Measurements from ENCODE around the gene DBX2. TPM values are rescaled to one million over a fixed set of nuclear protein-coding genes. Genes with fewer than 3 reads are reported as not detected.

DBX2 gene
- total RNA-seq, 1 experiment from 2014 or later, result 0.35 TPM

DNA sequence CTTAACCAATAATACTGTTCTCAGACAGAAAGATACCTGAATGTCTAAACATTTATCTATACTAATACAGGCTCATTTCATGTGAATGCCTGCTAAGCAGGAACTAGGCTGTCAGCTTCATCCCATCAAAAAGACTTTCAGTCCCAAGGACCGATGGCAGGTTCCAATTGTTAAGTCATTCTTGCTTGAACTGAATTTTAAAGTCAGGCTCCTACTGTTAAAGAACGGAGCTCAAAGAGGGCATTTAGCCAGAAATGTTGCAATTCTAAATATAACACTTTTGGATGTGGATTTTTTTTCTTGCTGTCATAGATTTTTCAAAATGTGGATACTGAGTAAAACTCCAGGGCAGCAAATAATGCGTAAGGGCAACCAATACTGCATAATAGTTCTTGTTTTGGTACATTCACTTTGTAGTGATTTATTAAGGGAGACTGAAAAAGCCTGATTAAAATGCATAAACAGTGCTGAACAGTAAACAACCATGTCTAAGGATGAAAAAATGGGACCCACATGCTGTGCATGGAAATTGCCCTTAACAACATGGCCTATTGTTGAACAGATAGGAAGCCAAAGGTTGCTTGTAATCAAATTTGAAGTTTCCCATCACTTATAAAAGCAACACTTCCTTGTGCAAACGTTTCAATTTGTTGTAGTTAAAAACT, 38.6 kb upstream of the DBX2 start:
- H3K27ac Mint-ChIP-seq, result peak overlapping the region; percentile 68
- TF ChIP-seq ESRRA (CRISPR knock-in tag; IDR thresholded peaks at IDR 0.05; ENCODE audit: borderline replicate concordance) (no peak), RORB (CRISPR knock-in tag; IDR thresholded peaks at IDR 0.05) (no peak), SMAD4 (CRISPR knock-in tag; IDR thresholded peaks at IDR 0.05) (no peak), HMGA2 (CRISPR knock-in tag; IDR thresholded peaks at IDR 0.05) (no peak), SP1 (CRISPR knock-in tag; conservative IDR thresholded peaks at IDR 0.05) (no peak), NFATC4 (CRISPR knock-in tag; IDR thresholded peaks at IDR 0.05) (no peak), OVOL2 (CRISPR knock-in tag; IDR thresholded peaks at IDR 0.05; ENCODE audit: borderline replicate concordance) (no peak), PRRX2 (CRISPR knock-in tag; IDR thresholded peaks at IDR 0.05) (no peak), IRF2 (CRISPR knock-in tag; IDR thresholded peaks at IDR 0.05; ENCODE audit: borderline replicate concordance, low read depth) (no peak), ZNF138 (CRISPR knock-in tag; conservative IDR thresholded peaks at IDR 0.05) (no peak), CREB1 (CRISPR knock-in tag; IDR thresholded peaks at IDR 0.05) (no peak)
- TF ChIP-seq, protein P1, sequence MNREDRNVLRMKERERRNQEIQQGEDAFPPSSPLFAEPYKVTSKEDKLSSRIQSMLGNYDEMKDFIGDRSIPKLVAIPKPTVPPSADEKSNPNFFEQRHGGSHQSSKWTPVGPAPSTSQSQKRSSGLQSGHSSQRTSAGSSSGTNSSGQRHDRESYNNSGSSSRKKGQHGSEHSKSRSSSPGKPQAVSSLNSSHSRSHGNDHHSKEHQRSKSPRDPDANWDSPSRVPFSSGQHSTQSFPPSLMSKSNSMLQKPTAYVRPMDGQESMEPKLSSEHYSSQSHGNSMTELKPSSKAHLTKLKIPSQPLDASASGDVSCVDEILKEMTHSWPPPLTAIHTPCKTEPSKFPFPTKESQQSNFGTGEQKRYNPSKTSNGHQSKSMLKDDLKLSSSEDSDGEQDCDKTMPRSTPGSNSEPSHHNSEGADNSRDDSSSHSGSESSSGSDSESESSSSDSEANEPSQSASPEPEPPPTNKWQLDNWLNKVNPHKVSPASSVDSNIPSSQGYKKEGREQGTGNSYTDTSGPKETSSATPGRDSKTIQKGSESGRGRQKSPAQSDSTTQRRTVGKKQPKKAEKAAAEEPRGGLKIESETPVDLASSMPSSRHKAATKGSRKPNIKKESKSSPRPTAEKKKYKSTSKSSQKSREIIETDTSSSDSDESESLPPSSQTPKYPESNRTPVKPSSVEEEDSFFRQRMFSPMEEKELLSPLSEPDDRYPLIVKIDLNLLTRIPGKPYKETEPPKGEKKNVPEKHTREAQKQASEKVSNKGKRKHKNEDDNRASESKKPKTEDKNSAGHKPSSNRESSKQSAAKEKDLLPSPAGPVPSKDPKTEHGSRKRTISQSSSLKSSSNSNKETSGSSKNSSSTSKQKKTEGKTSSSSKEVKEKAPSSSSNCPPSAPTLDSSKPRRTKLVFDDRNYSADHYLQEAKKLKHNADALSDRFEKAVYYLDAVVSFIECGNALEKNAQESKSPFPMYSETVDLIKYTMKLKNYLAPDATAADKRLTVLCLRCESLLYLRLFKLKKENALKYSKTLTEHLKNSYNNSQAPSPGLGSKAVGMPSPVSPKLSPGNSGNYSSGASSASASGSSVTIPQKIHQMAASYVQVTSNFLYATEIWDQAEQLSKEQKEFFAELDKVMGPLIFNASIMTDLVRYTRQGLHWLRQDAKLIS (CRISPR knock-in tag; IDR thresholded peaks at IDR 0.05; ENCODE audit: borderline replicate concordance), result no peak
- TF ChIP-seq, protein P2, sequence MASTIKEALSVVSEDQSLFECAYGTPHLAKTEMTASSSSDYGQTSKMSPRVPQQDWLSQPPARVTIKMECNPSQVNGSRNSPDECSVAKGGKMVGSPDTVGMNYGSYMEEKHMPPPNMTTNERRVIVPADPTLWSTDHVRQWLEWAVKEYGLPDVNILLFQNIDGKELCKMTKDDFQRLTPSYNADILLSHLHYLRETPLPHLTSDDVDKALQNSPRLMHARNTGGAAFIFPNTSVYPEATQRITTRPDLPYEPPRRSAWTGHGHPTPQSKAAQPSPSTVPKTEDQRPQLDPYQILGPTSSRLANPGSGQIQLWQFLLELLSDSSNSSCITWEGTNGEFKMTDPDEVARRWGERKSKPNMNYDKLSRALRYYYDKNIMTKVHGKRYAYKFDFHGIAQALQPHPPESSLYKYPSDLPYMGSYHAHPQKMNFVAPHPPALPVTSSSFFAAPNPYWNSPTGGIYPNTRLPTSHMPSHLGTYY (CRISPR knock-in tag; IDR thresholded peaks at IDR 0.05), result no peak
- TF ChIP-seq, protein P3, sequence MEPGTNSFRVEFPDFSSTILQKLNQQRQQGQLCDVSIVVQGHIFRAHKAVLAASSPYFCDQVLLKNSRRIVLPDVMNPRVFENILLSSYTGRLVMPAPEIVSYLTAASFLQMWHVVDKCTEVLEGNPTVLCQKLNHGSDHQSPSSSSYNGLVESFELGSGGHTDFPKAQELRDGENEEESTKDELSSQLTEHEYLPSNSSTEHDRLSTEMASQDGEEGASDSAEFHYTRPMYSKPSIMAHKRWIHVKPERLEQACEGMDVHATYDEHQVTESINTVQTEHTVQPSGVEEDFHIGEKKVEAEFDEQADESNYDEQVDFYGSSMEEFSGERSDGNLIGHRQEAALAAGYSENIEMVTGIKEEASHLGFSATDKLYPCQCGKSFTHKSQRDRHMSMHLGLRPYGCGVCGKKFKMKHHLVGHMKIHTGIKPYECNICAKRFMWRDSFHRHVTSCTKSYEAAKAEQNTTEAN (CRISPR knock-in tag; IDR thresholded peaks at IDR 0.05), result no peak
- TF ChIP-seq, protein P4, sequence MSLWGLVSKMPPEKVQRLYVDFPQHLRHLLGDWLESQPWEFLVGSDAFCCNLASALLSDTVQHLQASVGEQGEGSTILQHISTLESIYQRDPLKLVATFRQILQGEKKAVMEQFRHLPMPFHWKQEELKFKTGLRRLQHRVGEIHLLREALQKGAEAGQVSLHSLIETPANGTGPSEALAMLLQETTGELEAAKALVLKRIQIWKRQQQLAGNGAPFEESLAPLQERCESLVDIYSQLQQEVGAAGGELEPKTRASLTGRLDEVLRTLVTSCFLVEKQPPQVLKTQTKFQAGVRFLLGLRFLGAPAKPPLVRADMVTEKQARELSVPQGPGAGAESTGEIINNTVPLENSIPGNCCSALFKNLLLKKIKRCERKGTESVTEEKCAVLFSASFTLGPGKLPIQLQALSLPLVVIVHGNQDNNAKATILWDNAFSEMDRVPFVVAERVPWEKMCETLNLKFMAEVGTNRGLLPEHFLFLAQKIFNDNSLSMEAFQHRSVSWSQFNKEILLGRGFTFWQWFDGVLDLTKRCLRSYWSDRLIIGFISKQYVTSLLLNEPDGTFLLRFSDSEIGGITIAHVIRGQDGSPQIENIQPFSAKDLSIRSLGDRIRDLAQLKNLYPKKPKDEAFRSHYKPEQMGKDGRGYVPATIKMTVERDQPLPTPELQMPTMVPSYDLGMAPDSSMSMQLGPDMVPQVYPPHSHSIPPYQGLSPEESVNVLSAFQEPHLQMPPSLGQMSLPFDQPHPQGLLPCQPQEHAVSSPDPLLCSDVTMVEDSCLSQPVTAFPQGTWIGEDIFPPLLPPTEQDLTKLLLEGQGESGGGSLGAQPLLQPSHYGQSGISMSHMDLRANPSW (CRISPR knock-in tag; conservative IDR thresholded peaks at IDR 0.05; ENCODE audit: low read depth), result no peak
- TF ChIP-seq, protein P5, sequence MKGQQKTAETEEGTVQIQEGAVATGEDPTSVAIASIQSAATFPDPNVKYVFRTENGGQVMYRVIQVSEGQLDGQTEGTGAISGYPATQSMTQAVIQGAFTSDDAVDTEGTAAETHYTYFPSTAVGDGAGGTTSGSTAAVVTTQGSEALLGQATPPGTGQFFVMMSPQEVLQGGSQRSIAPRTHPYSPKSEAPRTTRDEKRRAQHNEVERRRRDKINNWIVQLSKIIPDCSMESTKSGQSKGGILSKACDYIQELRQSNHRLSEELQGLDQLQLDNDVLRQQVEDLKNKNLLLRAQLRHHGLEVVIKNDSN (CRISPR knock-in tag; IDR thresholded peaks at IDR 0.05), result no peak
- TF ChIP-seq, protein P6, sequence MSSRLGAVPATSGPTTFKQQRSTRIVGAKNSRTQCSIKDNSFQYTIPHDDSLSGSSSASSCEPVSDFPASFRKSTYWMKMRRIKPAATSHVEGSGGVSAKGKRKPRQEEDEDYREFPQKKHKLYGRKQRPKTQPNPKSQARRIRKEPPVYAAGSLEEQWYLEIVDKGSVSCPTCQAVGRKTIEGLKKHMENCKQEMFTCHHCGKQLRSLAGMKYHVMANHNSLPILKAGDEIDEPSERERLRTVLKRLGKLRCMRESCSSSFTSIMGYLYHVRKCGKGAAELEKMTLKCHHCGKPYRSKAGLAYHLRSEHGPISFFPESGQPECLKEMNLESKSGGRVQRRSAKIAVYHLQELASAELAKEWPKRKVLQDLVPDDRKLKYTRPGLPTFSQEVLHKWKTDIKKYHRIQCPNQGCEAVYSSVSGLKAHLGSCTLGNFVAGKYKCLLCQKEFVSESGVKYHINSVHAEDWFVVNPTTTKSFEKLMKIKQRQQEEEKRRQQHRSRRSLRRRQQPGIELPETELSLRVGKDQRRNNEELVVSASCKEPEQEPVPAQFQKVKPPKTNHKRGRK (CRISPR knock-in tag; IDR thresholded peaks at IDR 0.05; ENCODE audit: borderline replicate concordance), result no peak
- TF ChIP-seq, protein P7, sequence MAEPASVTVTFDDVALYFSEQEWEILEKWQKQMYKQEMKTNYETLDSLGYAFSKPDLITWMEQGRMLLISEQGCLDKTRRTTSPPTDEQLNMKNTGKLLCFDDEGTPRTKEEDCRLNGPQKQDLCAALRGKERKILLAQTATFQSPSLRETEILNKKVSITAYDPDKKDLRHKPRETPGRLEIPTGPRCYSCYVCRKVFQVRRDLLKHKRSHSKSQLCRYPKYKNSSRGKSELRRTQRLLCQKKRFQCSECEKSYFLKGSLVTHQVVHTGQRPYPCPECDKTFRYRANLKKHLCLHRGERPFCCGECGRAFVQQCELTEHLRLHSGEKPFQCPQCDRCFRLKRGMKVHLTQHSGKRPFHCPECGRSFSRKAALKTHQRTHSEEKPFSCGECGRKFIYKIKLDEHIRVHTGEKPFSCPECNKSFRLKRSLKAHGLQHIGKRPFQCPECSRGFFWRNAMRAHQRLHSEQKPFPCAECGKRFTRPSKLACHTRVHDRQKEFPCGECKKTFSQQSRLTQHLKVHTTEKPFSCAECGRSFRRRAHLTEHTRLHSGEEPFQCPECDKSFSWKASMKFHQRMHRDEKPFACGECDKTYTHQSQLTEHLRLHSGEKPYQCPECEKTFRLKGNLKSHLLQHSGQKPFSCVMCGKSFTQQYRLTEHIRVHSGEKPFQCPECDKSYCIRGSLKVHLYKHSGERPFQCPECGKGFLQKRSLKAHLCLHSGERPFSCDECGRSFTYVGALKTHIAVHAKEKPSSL (CRISPR knock-in tag; conservative IDR thresholded peaks at IDR 0.05), result no peak
- CTCF ChIA-PET, result no interaction called here
- peaks cover 20% of the 10 kb centered on the region for H3K36me3 Mint-ChIP-seq
- DNase-seq (ENCODE audit: low spot score), result no peak
- POLR2A ChIA-PET, result no interaction called here
- no peak for ATAC-seq
- H3K4me1 Mint-ChIP-seq, result peaks cover 16% of the 10 kb centered on the region
- peaks cover 5% of the 10 kb centered on the region; the same call in 1 of the 2 replicates for H3K27me3 Mint-ChIP-seq (ENCODE audit: low read depth)
- H3K9me3 Mint-ChIP-seq, result peaks cover 28% of the 10 kb centered on the region
- H3K4me3 Mint-ChIP-seq, result no peak overlapping the region
